ENCODE data around the gene OR52B2.
"Not testable (repeated sequence)": the region's sequence is repeated elsewhere in the genome, so short reads cannot be mapped to it uniquely, and the experiment has no call there.

Gene OR52B2

DNA sequence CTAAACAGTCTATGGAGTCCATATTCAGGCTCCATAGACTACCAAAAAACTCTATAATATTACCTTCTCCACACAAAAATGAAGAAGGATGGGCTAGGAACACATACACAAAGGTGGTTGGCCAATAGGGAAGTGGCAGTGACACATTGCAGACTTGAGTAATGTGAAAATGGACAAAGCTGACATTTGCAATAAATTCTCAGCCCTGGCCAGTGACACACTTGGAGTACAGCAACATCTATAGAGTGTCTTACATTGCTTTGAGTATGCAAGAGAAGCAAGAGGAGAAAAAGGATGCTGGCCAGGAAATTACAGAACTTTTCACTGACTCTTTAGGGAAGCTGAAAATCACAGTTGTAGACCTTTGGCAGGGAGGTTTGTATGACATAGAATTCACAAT lies 21.6 kb upstream of the OR52B2 start:
- DNase-seq (ENCODE audit: low read depth): no peak
- TF ChIP-seq CTCF (conservative IDR thresholded peaks at IDR 0.05; ENCODE audit: control insufficient read depth, insufficient read depth, low read depth, low read length): no peak
- no peak overlapping the region for H3K4me3 ChIP-seq (ENCODE audit: control insufficient read depth, low read depth, low read length)

DNA sequence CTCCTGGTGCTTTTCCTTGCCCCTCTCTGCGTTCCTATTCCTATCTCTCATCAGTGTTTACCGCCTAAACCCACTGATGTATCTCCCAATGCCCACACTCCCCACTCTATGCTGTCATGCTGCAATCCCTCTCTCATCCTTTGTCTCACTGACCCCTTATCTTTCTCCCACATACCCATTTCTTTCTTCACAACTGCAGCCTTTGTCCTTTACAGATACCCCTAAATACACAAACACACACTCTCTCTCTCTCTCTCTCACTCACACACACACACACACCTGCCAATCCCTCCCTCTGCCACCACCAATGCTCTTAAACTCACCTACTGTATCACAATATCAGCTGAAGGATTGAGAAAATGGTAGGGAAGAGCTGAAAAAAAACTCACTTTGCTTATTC lies 5.3 kb upstream of the OR52B2 start:
- TF ChIP-seq CTCF (conservative IDR thresholded peaks at IDR 0.05; ENCODE audit: control insufficient read depth, insufficient read depth, low read depth, low read length): no peak
- H3K4me3 ChIP-seq (ENCODE audit: control insufficient read depth, low read depth, low read length): no peak overlapping the region
- no peak for DNase-seq (ENCODE audit: low read depth)

GRCh38 chr11:6156628-6157359 lies 13.3 kb downstream of the OR52B2 start:
- H3K4me3 ChIP-seq (ENCODE audit: control insufficient read depth, low read depth, low read length): no peak overlapping the region
- DNase-seq (ENCODE audit: low read depth): no peak
- TF ChIP-seq CTCF (conservative IDR thresholded peaks at IDR 0.05; ENCODE audit: control insufficient read depth, insufficient read depth, low read depth, low read length): no peak

DNA sequence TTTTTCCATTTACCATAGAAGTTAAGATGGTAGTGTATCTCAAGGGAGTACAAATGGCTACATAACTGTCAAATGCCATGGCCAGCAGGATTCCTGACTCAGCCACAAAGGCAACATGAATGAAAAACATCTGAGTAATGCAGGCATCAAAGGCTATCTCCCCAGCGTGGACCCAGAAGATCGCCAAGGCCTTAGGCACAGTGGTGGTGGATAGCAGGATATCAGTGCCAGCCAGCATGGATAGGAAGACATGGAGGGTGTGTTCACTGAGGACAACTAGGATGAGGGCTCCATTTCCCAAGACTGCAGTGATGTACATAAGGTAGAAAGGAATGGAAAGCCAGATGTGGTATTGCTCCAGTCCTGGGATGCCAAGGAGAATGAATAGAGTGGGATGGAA lies 18.0 kb downstream of the OR52B2 start:
- no peak for DNase-seq (ENCODE audit: low read depth)
- H3K4me3 ChIP-seq (ENCODE audit: control insufficient read depth, low read depth, low read length): no peak overlapping the region
- TF ChIP-seq CTCF (conservative IDR thresholded peaks at IDR 0.05; ENCODE audit: control insufficient read depth, insufficient read depth, low read depth, low read length): no peak

GRCh38 chr11:6151117-6151516 lies 19.0 kb downstream of the OR52B2 start:
- no peak for TF ChIP-seq CTCF (conservative IDR thresholded peaks at IDR 0.05; ENCODE audit: control insufficient read depth, insufficient read depth, low read depth, low read length)
- no peak overlapping the region for H3K4me3 ChIP-seq (ENCODE audit: control insufficient read depth, low read depth, low read length)
- DNase-seq (ENCODE audit: low read depth): no peak

DNA sequence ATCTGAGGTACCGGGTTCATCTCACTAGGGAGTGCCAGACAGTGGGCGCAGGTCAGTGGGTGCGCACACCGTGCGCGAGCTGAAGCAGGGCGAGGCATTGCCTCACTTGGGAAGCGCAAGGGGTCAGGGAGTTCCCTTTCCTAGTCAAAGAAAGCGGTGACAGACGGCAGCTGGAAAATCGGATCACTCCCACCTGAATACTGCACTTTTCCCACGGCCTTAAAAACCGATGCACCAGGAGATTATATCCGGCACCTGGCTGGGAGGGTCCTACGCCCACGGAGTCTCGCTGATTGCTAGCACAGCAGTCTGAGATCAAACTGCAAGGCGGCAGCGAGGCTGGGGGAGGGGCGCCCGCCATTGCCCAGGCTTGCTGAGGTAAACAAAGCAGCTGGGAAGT lies 26.4 kb downstream of the OR52B2 start:
- not testable (repeated sequence) for H3K4me3 ChIP-seq (ENCODE audit: control insufficient read depth, low read depth, low read length); DNase-seq (ENCODE audit: low read depth)

- no peak overlapping the region for H3K4me3 ChIP-seq (ENCODE audit: control insufficient read depth, low read depth, low read length)
- no peak for TF ChIP-seq CTCF (conservative IDR thresholded peaks at IDR 0.05; ENCODE audit: control insufficient read depth, insufficient read depth, low read depth, low read length)
- no peak for DNase-seq (ENCODE audit: low read depth)
Observed at GRCh38 chr11:6142936-6143335, 27.2 kb downstream of the OR52B2 start.

GRCh38 chr11:6135936-6136335 lies 34.2 kb downstream of the OR52B2 start:
- H3K4me3 ChIP-seq (ENCODE audit: control insufficient read depth, low read depth, low read length); DNase-seq (ENCODE audit: low read depth): not testable (repeated sequence)

Measured in fibroblast of mammary gland (primary cell).